PC-3 (cell line): Measurements from ENCODE around the gene PCARE. TPM values are rescaled to one million over a fixed set of nuclear protein-coding genes. Genes with fewer than 3 reads are reported as not detected.

Experiments used
- ATAC-seq: fragments of 200-7000 bp; cut with Tn5 transposase; 2 replicates; pipeline ENCODE4 v1.9.1; 2020; ENCODE audit warnings: mild to moderate bottlenecking, moderate library complexity
- BruUV-seq: library from RNA; stranded (reverse); fragments of 400-500 nt; replicated peaks from 2 replicates; lab custom pipeline; 2021; lab: Mats Ljungman, UMichigan
- CTCF ChIA-PET: fragments of 300-600 bp; sonication (Branson Sonifier 250); formaldehyde crosslinking; loops from one replicate; lab custom pipeline; 2022; ENCODE audit warnings: antibody characterized with exemption; lab: Charles Lee
- POLR2A ChIA-PET: fragments of 300-600 bp; sonication (Branson Sonifier 250); formaldehyde crosslinking; loops from one replicate; lab custom pipeline; 2022; ENCODE audit warnings: antibody characterized with exemption; ENCODE audit not compliant: unreplicated experiment; lab: Charles Lee
- DNase-seq: peaks from one replicate; pipeline ENCODE4 v3.0.0-alpha.2; 2015
- H2AFZ ChIP-seq: fragments of 300-600 bp; sonication (generic); 2 replicates; pipeline ENCODE4 v1.6.0; 2016; ENCODE audit warnings: antibody characterized with exemption, low read length
- H3F3A ChIP-seq: fragments of 300-600 bp; sonication (generic); one replicate; pipeline ENCODE4 v1.6.0; 2017; ENCODE audit warnings: antibody characterized with exemption, low read length, control low read depth, mild to moderate bottlenecking; ENCODE audit not compliant: unreplicated experiment
- H3K27ac ChIP-seq: fragments of 300-600 bp; sonication (generic); 2 replicates; pipeline ENCODE4 v1.5.1; 2016; ENCODE audit warnings: mild to moderate bottlenecking, low read length
- H3K27me3 ChIP-seq: fragments of 300-600 bp; sonication (generic); 2 replicates; pipeline ENCODE4 v1.6.1; 2016; ENCODE audit warnings: low read length, mixed read lengths
- H3K36me3 ChIP-seq: fragments of 300-600 bp; sonication (generic); 2 replicates; pipeline ENCODE4 v1.6.1; 2016; ENCODE audit warnings: low read depth, mixed run types, low read length, mixed read lengths
- H3K4me1 ChIP-seq: fragments of 300-600 bp; sonication (generic); 2 replicates; pipeline ENCODE4 v1.5.1; 2016; ENCODE audit warnings: low read length; ENCODE audit not compliant: insufficient read depth
- H3K4me2 ChIP-seq: fragments of 300-600 bp; sonication (generic); 2 replicates; pipeline ENCODE4 v1.6.0; 2016; ENCODE audit warnings: low read length
- H3K4me3 ChIP-seq: fragments of 300-600 bp; sonication (generic); 2 replicates; pipeline ENCODE4 v1.5.1; 2016; ENCODE audit warnings: mild to moderate bottlenecking, low read length, mixed read lengths
- H3K79me2 ChIP-seq: fragments of 300-600 bp; sonication (generic); 2 replicates; pipeline ENCODE4 v1.6.1; 2017; ENCODE audit warnings: low read length, mixed read lengths
- H3K9ac ChIP-seq: fragments of 300-600 bp; sonication (generic); 2 replicates; pipeline ENCODE4 v1.6.0; 2016; ENCODE audit warnings: mild to moderate bottlenecking, low read length
- H3K9me2 ChIP-seq: fragments of 300-600 bp; sonication (generic); replicated peaks from 2 replicates; pipeline ENCODE4 v1.6.1; 2016; ENCODE audit warnings: mixed run types, low read length, mixed read lengths
- H3K9me3 ChIP-seq: fragments of 300-600 bp; sonication (generic); 2 replicates; pipeline ENCODE4 v1.6.1; 2016; ENCODE audit warnings: low read length, mixed read lengths
- H4K20me1 ChIP-seq: fragments of 300-600 bp; sonication (generic); 2 replicates; pipeline ENCODE4 v1.6.1; 2016; ENCODE audit warnings: low read length, mixed read lengths
- EZH2 ChIP-seq: fragments of 300-600 bp; sonication (generic); IDR thresholded peaks from one replicate; pipeline ENCODE4 v1.6.1; 2017; ENCODE audit warnings: antibody characterized with exemption, mild to moderate bottlenecking, low read length; ENCODE audit not compliant: unreplicated experiment
- EZH2phosphoT487 ChIP-seq: fragments of 300-600 bp; sonication (generic); IDR thresholded peaks from 2 replicates; pipeline ENCODE4 v1.6.1; 2018; ENCODE audit warnings: mild to moderate bottlenecking, antibody characterized with exemption, low read length, borderline replicate concordance
- intact Hi-C: fragments of 100-400 bp; cut with micrococcal nuclease; formaldehyde crosslinking; loops from 2 replicates; pipeline ENCODE4 v1.9.0; 2023
- total RNA-seq: library from RNA; depleted of rRNA; stranded (reverse); fragments of >200 nt; gene quantifications from 2 replicates; pipeline ENCODE4 v1.2.3, GENCODE V29; 2014
- TF ChIP-seq, protein P1 (sequence below): fragments of 300-600 bp; sonication (generic); conservative IDR thresholded peaks from 2 replicates; pipeline ENCODE4 v1.5.1; 2017; ENCODE audit warnings: antibody characterized with exemption, low read depth, mild to moderate bottlenecking, low read length

The PCARE gene
- total RNA-seq, 1 experiment from 2014 or later: not detected

DNA sequence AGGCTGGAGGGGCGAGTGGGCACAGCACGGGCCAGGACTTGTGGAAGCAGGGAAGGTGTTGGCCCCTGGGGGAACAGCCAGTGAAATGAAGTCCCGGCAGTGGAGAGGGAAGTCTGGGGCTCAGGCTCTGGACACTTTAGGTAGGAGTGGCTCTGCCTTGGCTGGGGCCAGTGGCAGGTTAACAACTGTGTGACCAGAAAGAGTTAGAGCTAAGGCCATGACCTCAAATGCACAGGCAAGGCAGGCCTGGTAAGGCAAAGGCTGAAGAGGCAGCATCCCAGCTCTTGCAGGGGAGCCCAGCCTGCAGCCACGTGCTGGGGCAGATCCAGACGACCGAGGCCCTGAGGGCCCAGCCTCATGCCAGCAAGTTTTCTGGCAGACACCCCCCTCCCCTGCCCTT is 21.5 kb downstream of the PCARE start:
- H3K9me3 ChIP-seq: no peaks in the 10 kb centered on the region
- no peaks in the 10 kb centered on the region for H4K20me1 ChIP-seq
- H2AFZ ChIP-seq: no peak overlapping the region
- ChIA-PET POLR2A (no interaction called here), CTCF (interaction anchor here (0.7 kb wide), 1 partner anchor 94 kb away, joined by 4 read pairs; no protein-coding TSS in a partner anchor)
- intact Hi-C loops: loop anchor here (5.0 kb wide), 1 partner anchor 59 kb away; no protein-coding TSS in a partner anchor
- no TSS peak for BruUV-seq
- H3K27ac ChIP-seq: no peak overlapping the region
- no peaks in the 10 kb centered on the region for H3K36me3 ChIP-seq
- no peak overlapping the region for H3K4me2 ChIP-seq
- no peak overlapping the region for H3K4me3 ChIP-seq
- H3K9ac ChIP-seq: no peak overlapping the region
- H3K4me1 ChIP-seq: peaks cover 12% of the 10 kb centered on the region
- ATAC-seq: no peak
- no peak for DNase-seq
- H3K79me2 ChIP-seq: no peaks in the 10 kb centered on the region
- no peaks in the 10 kb centered on the region for H3F3A ChIP-seq
- no peak for TF ChIP-seq EZH2
- TF ChIP-seq, protein P1, sequence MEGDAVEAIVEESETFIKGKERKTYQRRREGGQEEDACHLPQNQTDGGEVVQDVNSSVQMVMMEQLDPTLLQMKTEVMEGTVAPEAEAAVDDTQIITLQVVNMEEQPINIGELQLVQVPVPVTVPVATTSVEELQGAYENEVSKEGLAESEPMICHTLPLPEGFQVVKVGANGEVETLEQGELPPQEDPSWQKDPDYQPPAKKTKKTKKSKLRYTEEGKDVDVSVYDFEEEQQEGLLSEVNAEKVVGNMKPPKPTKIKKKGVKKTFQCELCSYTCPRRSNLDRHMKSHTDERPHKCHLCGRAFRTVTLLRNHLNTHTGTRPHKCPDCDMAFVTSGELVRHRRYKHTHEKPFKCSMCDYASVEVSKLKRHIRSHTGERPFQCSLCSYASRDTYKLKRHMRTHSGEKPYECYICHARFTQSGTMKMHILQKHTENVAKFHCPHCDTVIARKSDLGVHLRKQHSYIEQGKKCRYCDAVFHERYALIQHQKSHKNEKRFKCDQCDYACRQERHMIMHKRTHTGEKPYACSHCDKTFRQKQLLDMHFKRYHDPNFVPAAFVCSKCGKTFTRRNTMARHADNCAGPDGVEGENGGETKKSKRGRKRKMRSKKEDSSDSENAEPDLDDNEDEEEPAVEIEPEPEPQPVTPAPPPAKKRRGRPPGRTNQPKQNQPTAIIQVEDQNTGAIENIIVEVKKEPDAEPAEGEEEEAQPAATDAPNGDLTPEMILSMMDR: no peak
- TF ChIP-seq EZH2phosphoT487: no peak
- H3K27me3 ChIP-seq: no peaks in the 10 kb centered on the region
- no peaks in the 10 kb centered on the region for H3K9me2 ChIP-seq

DNA sequence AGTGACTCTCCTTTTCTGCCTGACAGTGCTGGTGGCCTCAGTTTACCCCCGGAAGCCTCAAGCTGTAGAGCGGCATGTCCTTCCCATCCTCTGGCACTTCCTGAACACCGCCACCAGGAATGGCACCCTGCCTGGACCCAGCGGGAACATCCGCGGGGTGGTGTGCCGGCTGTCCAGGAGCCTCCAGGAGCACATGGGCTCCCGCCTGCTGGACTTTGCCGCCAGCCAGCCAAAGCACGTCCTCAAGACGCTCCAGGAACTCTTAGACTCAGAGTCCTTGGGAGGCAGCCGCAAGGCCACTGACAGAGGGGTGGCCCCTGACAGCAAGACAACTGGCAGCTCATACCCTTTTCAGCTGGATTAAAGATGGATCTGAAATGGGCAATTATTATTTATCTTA is 22.6 kb downstream of the PCARE start:
- Histone ChIP-seq H3K9ac (no peak overlapping the region), H3K27me3 (no peaks in the 10 kb centered on the region), H3K9me2 (no peaks in the 10 kb centered on the region), H3K4me1 (peaks cover 12% of the 10 kb centered on the region), H3K9me3 (no peaks in the 10 kb centered on the region), H3K4me2 (no peak overlapping the region), H3K79me2 (no peaks in the 10 kb centered on the region), H3K4me3 (no peak overlapping the region), H3F3A (no peaks in the 10 kb centered on the region), H3K27ac (no peak overlapping the region), H3K36me3 (no peaks in the 10 kb centered on the region), H4K20me1 (no peaks in the 10 kb centered on the region), H2AFZ (no peak overlapping the region)
- no peak for TF ChIP-seq EZH2
- TF ChIP-seq, protein P1: no peak
- intact Hi-C loops: loop anchor here (5.0 kb wide), 1 partner anchor 61 kb away; no protein-coding TSS in a partner anchor
- no TSS peak for BruUV-seq
- ChIA-PET CTCF (no interaction called here), POLR2A (no interaction called here)
- ATAC-seq: no peak
- DNase-seq: no peak

DNA sequence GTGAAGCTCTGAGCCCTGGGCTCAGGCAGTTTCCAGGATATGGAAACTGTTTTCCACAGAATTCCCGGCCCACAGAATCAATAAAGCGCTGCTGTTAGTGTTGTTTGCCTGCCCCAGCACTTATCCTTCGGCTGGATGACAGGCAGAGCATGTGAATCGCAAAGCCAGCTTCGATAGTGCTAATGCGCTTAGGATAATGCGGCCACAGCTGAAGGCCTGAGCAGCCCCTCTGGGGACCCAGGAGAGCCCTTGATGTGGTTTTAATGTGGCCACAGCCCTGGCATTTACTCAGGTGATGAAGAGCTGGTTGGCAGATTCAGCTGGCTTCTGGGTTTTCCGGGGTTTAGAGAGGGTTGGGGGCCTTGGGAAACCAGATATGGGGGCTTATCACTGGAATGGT is 23.7 kb downstream of the PCARE start:
- CTCF ChIA-PET: no interaction called here
- BruUV-seq: no TSS peak

More for the DNA sequence above, 23.7 kb downstream of the PCARE start:
- H3K4me1 ChIP-seq: peaks cover 12% of the 10 kb centered on the region
- intact Hi-C loops: loop anchor here (5.0 kb wide), 1 partner anchor 62 kb away; no protein-coding TSS in a partner anchor
- H3K27ac ChIP-seq: no peak overlapping the region
- no peak overlapping the region for H3K4me3 ChIP-seq
- no peak overlapping the region for H3K9ac ChIP-seq
- no peaks in the 10 kb centered on the region for H4K20me1 ChIP-seq
- DNase-seq: no peak
- no peaks in the 10 kb centered on the region for H3K27me3 ChIP-seq
- H3K36me3 ChIP-seq: no peaks in the 10 kb centered on the region
- H3K9me2 ChIP-seq: no peaks in the 10 kb centered on the region
- TF ChIP-seq EZH2 (no peak), EZH2phosphoT487 (no peak)
- TF ChIP-seq, protein P1: no peak
- no peaks in the 10 kb centered on the region for H3K9me3 ChIP-seq
- H2AFZ ChIP-seq: no peak overlapping the region
- H3F3A ChIP-seq: no peaks in the 10 kb centered on the region
- H3K79me2 ChIP-seq: no peaks in the 10 kb centered on the region
- POLR2A ChIA-PET: no interaction called here
- no peak overlapping the region for H3K4me2 ChIP-seq
- ATAC-seq: no peak
